CD4-positive, alpha-beta T cell (primary cell): ENCODE data around the gene NKX2-8. TPM values are rescaled to one million over a fixed set of nuclear protein-coding genes. Genes with fewer than 3 reads are reported as not detected.

Experiments
- ATAC-seq: fragments of 200-7000 bp; cut with Tn5 transposase; one replicate; pipeline ENCODE4 v1.10.0; 2022; ENCODE audit warnings: mild to moderate bottlenecking; ENCODE audit not compliant: poor library complexity
- CTCF ChIA-PET: fragments of 350-600 bp; sonication (Branson Sonifier 250); formaldehyde crosslinking; loops from one replicate; lab custom pipeline; 2021; ENCODE audit warnings: antibody characterized with exemption, inconsistent platforms; lab: Charles Lee
- POLR2A ChIA-PET: fragments of 350-600 bp; sonication (Branson Sonifier 250); formaldehyde crosslinking; loops from one replicate; lab custom pipeline; 2021; ENCODE audit warnings: antibody characterized with exemption, inconsistent platforms; lab: Charles Lee
- DNase-seq, 14 experiments: peaks; one replicate each; pipeline ENCODE4 v3.0.0-alpha.2; 2013 to 2020; ENCODE audit warnings: mixed read lengths in 2 of 14
- H3K27ac ChIP-seq, 2 donors: one replicate each; pipeline versions ENCODE4 v1.5.1 to v1.7.0; 2013; ENCODE audit warnings: low read length in 2 of 2, low read depth in 1 of 2, mild to moderate bottlenecking in 1 of 2
- H3K27me3 ChIP-seq, 2 experiments: 1 replicate in 1 of 2; 2 replicates in 1 of 2; pipeline versions ENCODE4 v1.6.1 to v1.7.0; 2013; ENCODE audit warnings: low read length in 2 of 2, control low read depth in 1 of 2, mild to moderate bottlenecking in 1 of 2, moderate library complexity in 1 of 2; ENCODE audit not compliant: insufficient read depth in 2 of 2, control insufficient read depth in 1 of 2
- H3K36me3 ChIP-seq: one replicate; pipeline ENCODE4 v1.6.1; 2013; ENCODE audit warnings: low read length, control low read depth; ENCODE audit not compliant: insufficient read depth
- H3K4me1 ChIP-seq: one replicate; pipeline ENCODE4 v1.6.1; 2013; ENCODE audit warnings: low read length, control low read depth; ENCODE audit not compliant: insufficient read depth
- H3K4me3 ChIP-seq: one replicate; pipeline ENCODE4 v1.5.1; 2013; ENCODE audit warnings: mild to moderate bottlenecking, low read length, moderate library complexity
- H3K9me3 ChIP-seq, 2 experiments: 1 replicate in 1 of 2; 2 replicates in 1 of 2; pipeline versions ENCODE4 v1.6.1 to v1.7.0; 2013; ENCODE audit warnings: low read length in 2 of 2, mild to moderate bottlenecking in 2 of 2, control low read depth in 1 of 2, moderate library complexity in 1 of 2; ENCODE audit not compliant: control insufficient read depth in 1 of 2, insufficient read depth in 1 of 2
- H3K27ac Mint-ChIP-seq: one replicate; pipeline ENCODE4 v1.8.0; 2020; ENCODE audit warnings: mixed read lengths
- H3K27me3 Mint-ChIP-seq: one replicate; pipeline ENCODE4 v1.8.0; 2021; ENCODE audit warnings: mixed read lengths
- H3K36me3 Mint-ChIP-seq: one replicate; pipeline ENCODE4 v1.8.0; 2021; ENCODE audit warnings: low read depth, mixed read lengths
- H3K4me1 Mint-ChIP-seq: one replicate; pipeline ENCODE4 v1.8.0; 2021; ENCODE audit warnings: low read depth, mixed read lengths
- H3K4me3 Mint-ChIP-seq: one replicate; pipeline ENCODE4 v1.8.0; 2020; ENCODE audit warnings: mild to moderate bottlenecking, mixed read lengths
- H3K9me3 Mint-ChIP-seq: one replicate; pipeline ENCODE4 v1.8.0; 2020; ENCODE audit warnings: mixed read lengths
- CTCF ChIP-seq: fragments of 200-600 bp; IDR thresholded peaks from one replicate; pipeline ENCODE4 v1.8.0; 2022; ENCODE audit warnings: antibody characterized with exemption, mild to moderate bottlenecking
- intact Hi-C, 2 experiments: fragments of 100-400 bp; cut with DNase I in 1 of 2; cut with micrococcal nuclease in 1 of 2; formaldehyde crosslinking; loops; one replicate each; pipeline versions ENCODE4 v1.15.1 to v1.9.0; 2023 to 2025; cut with DNase I, micrococcal nuclease
- total RNA-seq, 174 experiments: library from RNA in 2 of 174; stranded (reverse) in 2 of 174; gene quantifications; one replicate each; pipeline ENCODE4 v1.2.3 and lab custom pipeline; 2021 to 2026

NKX2-8 gene
- total RNA-seq, 2 experiments from 2014 or later: not detected

DNA sequence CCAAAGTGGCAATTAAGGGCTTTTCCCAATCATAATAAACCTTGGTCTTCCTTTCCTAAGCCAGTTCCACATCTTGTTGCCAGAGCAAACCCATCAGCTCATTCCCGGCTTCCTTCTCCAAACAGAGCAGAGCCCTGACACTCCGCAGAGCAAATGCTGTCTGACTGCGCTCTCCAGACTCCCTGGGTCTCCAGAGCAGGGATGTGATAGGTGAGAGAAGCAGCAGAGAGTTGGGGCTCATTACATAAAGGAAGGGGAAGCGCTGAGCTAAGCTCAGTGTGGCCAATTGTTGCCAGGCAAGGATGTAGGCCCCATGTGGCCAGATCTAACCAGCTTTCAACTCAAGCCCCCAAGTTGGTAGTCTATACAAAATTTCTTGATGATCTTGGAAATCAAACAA lies 43.0 kb upstream of the NKX2-8 start:
- POLR2A ChIA-PET: no interaction called here
- no peaks in the 10 kb centered on the region for H3K4me1 ChIP-seq
- Mint-ChIP-seq H3K36me3 (no peaks in the 10 kb centered on the region), H3K9me3 (no peaks in the 10 kb centered on the region), H3K4me1 (no peaks in the 10 kb centered on the region), H3K4me3 (no peak overlapping the region), H3K27ac (no peak overlapping the region), H3K27me3 (peaks cover 39% of the 10 kb centered on the region)
- TF ChIP-seq CTCF: no peak
- no peak for DNase-seq
- CTCF ChIA-PET: no interaction called here
- intact Hi-C loops: no loop called here
- H3K27ac ChIP-seq: no peak overlapping the region
- no peaks in the 10 kb centered on the region for H3K36me3 ChIP-seq
- no peak overlapping the region for H3K4me3 ChIP-seq
- ATAC-seq: no peak
- peaks cover 0 to 5% of the 10 kb centered on the region in 2 experiments for H3K9me3 ChIP-seq
- H3K27me3 ChIP-seq: peaks cover 0 to 4% of the 10 kb centered on the region in 2 experiments

GRCh38 chr14:36625014-36625413 lies 42.6 kb upstream of the NKX2-8 start:
- no peaks in the 10 kb centered on the region for H3K36me3 Mint-ChIP-seq

GRCh38 chr14:36619853-36620252 lies 37.4 kb upstream of the NKX2-8 start:
- Histone ChIP-seq H3K27me3 (no peaks in the 10 kb centered on the region), H3K36me3 (no peaks in the 10 kb centered on the region), H3K4me1 (no peaks in the 10 kb centered on the region), H3K27ac (no peak overlapping the region), H3K9me3 (peaks cover 0 to 5% of the 10 kb centered on the region in 2 experiments), H3K4me3 (no peak overlapping the region)
- TF ChIP-seq CTCF: no peak
- POLR2A ChIA-PET: no interaction called here
- peaks cover 3% of the 10 kb centered on the region for H3K9me3 Mint-ChIP-seq
- DNase-seq (no peak), ATAC-seq (no peak)
- no peaks in the 10 kb centered on the region for H3K36me3 Mint-ChIP-seq
- intact Hi-C loops: no loop called here
- no peak overlapping the region for H3K4me3 Mint-ChIP-seq
- H3K27me3 Mint-ChIP-seq: peaks cover 9% of the 10 kb centered on the region
- no peaks in the 10 kb centered on the region for H3K4me1 Mint-ChIP-seq
- H3K27ac Mint-ChIP-seq: no peak overlapping the region
- CTCF ChIA-PET: no interaction called here

More at GRCh38 chr14:36625014-36625413, 42.6 kb upstream of the NKX2-8 start:
- Mint-ChIP-seq H3K27ac (no peak overlapping the region), H3K9me3 (peaks cover 2% of the 10 kb centered on the region), H3K4me1 (no peaks in the 10 kb centered on the region), H3K4me3 (no peak overlapping the region), H3K27me3 (peaks cover 39% of the 10 kb centered on the region)
- Histone ChIP-seq H3K27me3 (peaks cover 0 to 4% of the 10 kb centered on the region in 2 experiments), H3K36me3 (no peaks in the 10 kb centered on the region), H3K27ac (no peak overlapping the region), H3K4me1 (no peaks in the 10 kb centered on the region), H3K4me3 (no peak overlapping the region), H3K9me3 (peaks cover 0 to 5% of the 10 kb centered on the region in 2 experiments)
- no peak for TF ChIP-seq CTCF
- intact Hi-C loops: no loop called here
- ChIA-PET POLR2A (no interaction called here), CTCF (no interaction called here)
- no peak for ATAC-seq
- no peak for DNase-seq
